ENCODE measurements around the gene TBC1D3I.
"Not testable (repeated sequence)": the region's sequence is repeated elsewhere in the genome, so short reads cannot be mapped to it uniquely, and the experiment has no call there.

TBC1D3I gene
- 0 reads per million in 2 donors for total RNA-seq

- not testable (repeated sequence) for DNase-seq
These were observed at the start of gene TBC1D3I for GRCh38 chr17:36264470-36264869. Gene TBC1D3I (minus strand): TSS chr17:36264570. CDS start chr17:36262985, 1,585 bp downstream.

DNA sequence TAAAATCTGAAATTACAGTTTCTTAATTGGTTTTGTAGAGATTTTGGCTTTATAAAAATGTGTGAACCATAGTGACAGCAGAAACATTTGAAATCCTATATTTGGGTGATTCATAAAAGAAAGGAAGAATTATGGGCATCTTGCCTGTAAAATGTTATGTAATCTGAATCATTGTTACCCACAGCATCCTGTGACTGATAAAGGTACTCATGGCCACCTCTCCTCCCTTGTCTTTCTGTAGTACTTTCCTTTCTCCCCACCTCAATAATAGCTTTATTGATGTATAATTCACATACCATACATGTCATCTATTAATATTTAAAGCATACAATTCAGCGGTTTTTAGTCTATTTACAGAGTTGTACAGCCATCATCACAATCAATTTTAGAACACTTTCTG lies 30.8 kb upstream of the TBC1D3I start:
- DNase-seq, result not testable (repeated sequence)

- DNase-seq, result not testable (repeated sequence)
These were observed 25.7 kb upstream of the TBC1D3I start for GRCh38 chr17:36289965-36290612.

DNA sequence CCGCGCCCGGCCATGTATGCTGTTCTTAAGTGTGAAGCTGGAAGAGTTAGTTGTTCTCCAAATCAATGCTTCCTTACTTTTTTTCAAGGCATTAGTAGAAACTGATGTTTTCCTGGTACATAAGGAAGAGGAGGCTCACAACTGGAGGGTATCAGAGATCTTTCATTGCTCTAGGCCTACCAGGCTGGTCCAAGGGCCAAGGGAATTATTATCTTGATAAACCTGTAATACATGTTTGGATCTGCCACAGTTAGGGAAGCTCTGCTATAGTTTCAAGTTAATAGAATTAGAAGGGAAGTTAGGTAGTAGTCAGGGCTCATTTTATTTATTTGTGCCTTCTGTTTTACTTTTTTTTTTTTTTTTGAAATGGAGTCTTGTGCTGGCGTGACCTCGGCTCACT lies 19.8 kb upstream of the TBC1D3I start:
- not testable (repeated sequence) for DNase-seq

- DNase-seq, result not testable (repeated sequence)
These were observed 18.9 kb upstream of the TBC1D3I start for GRCh38 chr17:36283256-36283655.

DNA sequence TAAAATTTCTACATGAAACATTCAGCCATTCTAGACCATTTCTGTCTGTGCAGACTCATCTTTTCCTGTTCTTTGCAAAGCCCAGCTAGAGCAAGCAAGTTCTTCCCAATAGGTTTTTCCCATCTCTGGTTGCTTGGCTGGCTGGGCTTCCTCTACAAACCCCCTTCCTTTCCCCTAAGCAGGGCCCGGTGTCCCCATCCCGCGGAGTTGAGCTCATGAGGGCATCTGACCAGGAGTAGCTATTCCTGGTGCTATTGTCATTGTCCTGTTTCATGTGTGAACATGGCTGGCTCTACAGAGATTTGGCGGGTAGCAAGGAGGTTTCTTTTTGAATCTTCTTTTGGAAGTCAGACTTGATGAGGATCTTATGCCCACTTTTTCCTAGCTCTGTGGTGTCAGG lies 22.3 kb downstream of the TBC1D3I start:
- DNase-seq, result not testable (repeated sequence)

- DNase-seq, result not testable (repeated sequence)
These were observed 34.7 kb downstream of the TBC1D3I start for GRCh38 chr17:36229644-36230043.

DNA sequence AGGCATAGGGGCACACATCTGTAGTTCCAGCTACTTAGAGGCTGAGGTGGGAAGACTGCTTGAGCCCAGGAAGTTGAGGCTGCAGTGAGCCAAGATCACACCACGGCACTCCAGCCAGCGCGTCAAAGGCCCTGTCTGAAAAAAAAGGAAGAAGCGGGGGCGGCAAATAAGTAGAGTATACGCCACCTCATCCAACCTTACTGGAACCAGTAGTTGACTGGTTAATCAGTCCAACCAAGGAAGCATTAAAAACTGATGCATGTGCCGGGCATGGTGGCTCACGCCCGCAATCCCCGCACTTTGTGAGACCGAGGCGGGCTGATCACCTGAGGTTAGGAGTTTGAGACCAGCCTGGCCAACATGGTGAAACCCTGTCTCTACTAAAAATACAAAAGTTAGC lies 41.4 kb downstream of the TBC1D3I start:
- not testable (repeated sequence) for DNase-seq

DNA sequence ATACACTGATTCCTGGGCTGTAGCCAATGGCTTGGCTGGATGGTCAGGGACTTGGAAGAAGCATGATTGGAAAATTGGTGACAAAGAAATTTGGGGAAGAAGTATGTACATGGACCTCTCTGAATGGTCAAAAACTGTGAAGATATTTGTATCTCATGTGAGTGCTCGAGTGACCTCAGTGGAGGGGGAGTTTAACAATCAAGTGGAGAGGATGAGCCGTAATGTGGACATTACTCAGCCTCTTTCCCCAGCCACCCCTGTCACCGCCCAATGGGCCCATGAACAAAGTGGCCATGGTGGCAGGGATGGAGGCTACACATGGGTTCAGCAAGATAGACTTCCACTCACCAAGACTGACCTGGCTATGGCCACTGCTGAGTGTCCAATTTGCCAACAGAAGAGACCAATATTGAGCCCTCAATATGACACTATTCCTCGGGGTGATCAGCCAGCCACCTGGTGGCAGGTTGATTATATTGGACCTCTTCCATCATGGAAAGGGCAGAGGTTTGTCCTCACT lies 42.7 kb downstream of the TBC1D3I start:
- DNase-seq, result not testable (repeated sequence)

- not testable (repeated sequence) for DNase-seq
These were observed 43.4 kb downstream of the TBC1D3I start for GRCh38 chr17:36220737-36221580.

DNA sequence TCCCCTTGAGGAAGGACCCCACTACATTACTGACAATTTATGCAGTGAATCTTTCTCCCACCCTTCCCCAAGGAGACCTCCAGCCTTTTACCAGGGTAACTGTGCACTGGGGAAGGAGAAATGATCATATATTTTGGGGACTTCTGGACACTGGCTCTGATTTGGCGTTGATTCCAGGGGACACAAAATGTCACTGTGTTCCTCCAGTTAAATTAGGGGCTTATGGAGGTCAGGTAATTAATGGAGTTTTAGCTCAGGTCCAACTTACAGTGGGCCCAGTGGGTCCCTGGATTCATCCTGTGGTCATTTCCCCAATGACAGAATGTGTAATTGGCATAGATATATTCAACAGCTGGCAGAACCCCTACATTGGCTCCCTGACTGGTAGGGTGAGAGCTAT lies 44.8 kb downstream of the TBC1D3I start:
- not testable (repeated sequence) for DNase-seq

DNA sequence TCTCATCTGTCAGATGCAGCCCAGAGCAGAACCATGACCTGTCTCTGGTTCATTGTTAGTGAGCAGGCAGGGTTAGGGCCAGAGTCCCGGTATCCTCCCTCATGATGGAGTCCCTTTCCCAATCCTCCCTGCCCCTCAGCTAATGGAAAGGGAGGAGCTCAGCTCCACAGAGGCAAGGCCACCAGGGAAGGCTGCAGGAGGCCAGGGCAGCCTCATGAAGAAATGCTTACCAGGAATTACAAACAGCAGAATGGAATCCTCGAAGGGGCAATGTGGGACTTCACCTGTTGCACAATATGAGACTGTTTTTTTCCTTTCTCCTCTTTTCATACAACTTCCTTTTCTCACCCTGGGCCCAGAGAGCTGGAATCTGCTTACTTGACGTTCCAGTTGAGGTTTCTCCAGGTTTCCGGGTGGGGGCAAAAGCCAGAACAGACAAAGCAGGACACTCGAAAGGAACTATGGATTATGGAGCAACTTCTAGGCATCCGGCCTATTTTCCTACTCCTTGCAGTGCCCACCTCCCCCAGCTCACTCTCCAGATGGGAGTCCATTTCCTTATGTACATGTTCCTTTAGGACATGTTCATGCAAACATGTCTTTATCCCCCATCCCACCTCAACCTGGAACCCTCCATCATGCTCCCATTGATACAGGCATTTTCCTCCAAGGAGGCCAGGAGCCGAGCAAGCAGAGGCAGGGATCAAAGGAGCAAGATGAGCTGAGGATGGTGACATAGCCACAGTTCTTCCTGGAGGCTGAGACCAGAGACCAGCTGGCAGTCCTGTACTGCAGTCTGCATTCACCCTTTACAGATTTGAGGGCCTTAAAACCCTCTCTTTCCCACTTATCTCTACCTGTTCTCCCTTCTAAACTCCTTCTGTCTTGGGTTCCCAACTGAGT lies 48.7 kb downstream of the TBC1D3I start:
- DNase-seq, result not testable (repeated sequence)

DNA sequence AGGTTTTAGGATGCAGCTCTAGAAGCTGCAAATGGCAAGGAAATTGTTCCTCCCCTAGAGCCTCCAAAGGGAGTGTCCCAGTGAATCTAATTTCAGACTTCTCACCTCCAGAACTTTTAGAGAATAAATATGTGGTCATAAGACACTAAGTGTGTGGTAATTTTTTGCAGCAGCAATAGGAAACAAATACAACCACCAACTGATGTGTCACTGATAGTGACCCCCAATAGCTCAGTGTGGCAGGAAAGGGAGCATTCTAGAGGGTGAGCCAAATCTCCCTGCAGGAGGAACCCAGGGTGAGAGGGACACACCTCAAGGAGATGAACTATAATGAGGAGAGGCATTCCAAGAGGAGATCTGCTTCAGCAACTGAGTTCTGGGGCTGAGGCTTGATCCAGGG lies 49.5 kb downstream of the TBC1D3I start:
- no peak for DNase-seq

DNA sequence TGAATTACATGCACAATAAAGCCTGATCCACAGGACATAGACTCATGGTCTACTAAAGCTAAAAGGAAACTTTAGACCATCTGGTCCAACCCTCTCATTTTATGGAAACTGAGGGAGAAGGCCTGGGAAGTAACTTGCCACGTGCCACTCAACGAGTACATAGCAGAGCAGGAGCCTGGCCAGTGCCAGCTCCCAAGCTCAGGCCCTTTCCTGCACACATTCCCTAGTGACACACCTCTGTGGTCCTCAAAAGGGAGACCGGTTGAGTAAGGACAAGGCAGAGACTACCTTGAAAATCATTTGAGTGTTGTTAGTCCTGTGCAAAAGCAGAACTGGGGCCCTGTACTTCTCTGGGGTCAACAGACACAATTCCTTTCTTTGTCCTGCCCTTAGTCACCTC lies 50.7 kb downstream of the TBC1D3I start:
- DNase-seq, result no peak

DNA sequence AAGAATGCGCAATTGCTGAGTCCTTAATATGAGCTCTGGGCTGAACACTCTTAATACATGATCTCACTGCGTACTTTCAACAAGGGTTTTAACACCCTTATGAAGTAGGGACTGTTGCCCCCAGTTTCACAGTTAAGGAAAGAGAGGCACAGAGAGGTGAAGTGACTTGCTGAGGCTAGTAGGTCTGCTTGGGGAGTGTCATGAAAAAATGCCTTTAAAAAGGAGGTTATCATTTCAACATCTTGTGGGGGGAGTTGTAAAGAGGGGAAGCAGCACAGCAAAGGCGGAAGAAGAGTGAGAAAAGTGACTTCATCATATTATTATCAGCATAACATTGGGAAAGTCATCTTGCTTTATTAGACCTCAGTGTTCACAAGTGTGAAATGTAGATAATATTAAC lies 51.4 kb downstream of the TBC1D3I start:
- DNase-seq, result peak in 1 of 5 experiments; percentile 2

DNA sequence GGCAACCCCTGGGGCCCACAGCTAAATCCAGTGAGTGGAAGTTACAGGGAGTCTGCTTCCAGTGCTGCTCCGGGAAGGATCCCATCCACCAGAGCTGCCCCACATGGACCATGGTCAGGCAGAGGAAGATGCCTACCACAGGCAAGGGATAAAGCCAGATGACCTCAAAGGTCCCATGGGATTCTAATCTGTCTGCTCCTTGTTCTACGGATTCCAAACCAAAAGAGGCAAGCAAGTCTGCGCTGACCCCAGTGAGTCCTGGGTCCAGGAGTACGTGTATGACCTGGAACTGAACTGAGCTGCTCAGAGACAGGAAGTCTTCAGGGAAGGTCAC lies 52.1 kb downstream of the TBC1D3I start:
- DNase-seq, result no peak

DNA sequence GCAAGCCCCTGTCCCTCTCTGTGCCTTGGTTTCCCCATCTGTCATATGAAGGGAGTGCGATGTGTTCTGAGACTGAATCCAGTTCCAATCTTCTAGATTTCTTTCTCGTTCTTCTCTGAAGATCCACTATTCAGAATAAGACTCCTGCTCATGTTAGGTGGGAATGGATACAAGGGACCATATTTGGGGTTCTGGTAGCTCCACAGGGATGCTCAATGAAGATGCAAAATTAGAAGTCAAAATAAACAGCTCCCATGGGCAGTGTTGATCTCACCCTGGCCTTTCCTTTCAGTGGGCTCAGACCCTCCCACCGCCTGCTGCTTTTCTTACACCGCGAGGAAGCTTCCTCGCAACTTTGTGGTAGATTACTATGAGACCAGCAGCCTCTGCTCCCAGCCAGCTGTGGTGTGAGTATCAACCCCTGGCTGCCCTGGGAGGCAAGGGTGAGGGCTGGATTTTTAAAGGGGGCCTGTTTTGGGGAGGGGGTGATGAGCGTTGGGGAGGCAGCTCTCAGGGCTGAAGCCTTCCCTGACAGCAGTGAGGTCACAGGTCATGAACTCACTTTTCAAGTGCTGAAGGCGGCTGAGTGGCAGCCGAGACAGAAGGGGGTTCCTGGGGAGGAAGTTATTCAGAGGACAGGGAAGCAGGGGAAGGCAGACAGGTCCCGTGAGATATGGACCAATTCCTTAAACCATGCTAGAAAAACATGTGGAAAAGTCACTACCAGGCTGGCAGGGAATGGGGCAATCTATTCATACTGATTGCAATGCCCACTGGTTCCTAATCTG lies 52.7 kb downstream of the TBC1D3I start:
- DNase-seq, result not testable (repeated sequence)

GRCh38 chr17:36210439-36211211 lies 53.7 kb downstream of the TBC1D3I start, which contains the start of gene CCL4L2:
Gene CCL4L2 (plus strand): TSS chr17:36211063.
- DNase-seq, result not testable (repeated sequence)

DNA sequence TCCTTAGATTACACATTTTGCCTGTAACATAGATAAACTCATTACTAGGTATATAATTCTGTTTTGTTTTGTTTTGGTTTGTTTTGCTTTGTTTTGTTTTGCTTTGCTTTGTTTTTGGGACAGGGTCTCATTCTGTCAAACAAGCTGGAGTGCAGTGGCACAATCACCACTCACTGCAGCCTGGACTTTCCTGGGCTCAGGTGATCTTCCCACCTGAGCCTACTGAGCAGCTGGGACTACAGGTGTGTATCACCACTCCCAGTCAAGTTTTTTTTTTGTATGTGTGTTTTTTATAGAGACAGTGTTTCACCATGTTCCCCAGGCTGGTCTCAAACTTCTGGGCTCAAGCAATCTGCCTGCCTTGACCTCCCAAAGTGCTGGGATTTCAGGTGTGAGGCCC lies 54.8 kb downstream of the TBC1D3I start:
- DNase-seq, result no peak

DNA sequence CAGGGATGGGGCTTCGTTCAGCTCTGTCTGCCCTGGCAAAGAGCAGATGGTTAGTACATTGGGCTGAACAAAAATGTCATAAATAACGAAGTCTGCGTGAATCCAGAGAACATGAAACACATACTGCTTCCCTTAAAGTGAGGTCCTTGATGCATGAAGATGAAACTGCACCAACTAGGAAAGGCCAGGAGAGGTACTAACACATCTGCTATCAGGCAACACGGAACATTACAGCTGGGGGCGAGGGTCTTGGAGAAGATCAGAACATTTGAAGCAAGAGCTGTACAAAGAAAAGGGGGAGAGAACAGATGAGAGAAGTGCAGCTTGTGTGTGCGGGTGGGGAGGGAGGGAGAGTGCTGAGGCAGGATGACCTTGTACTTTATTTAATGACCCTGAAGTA lies 57.0 kb downstream of the TBC1D3I start:
- DNase-seq, result not testable (repeated sequence)

DNA sequence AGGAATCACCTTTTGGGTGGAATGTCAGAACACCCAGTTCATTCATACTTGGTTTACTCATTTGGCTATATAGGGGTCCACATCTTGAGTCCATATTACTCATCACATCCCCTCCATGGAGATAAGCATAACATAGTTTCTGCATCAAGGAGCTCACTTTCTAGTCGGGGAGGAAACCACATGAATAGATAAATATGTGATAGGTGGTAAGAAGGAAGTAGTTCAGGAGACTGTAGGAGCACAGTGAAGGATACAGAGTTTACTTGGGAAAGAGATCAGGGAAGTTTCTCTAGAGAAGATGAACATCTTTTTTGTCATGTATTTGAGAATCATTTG lies 57.9 kb downstream of the TBC1D3I start:
- DNase-seq, result peak in 1 of 5 experiments; percentile 24

Data from T-helper 2 cell (primary cell).